HG03558 (cell line): ENCODE results near the gene EVI5L.

ENCODE experiments used
- ATAC-seq: cut with Tn5 transposase; IDR thresholded peaks from one replicate; pipeline ENCODE4 v1.9.1; 2021; ENCODE audit warnings: moderate number of reproducible peaks; ENCODE audit not compliant: unreplicated experiment; ENCODE audit errors: extremely low read depth

EVI5L gene

DNA sequence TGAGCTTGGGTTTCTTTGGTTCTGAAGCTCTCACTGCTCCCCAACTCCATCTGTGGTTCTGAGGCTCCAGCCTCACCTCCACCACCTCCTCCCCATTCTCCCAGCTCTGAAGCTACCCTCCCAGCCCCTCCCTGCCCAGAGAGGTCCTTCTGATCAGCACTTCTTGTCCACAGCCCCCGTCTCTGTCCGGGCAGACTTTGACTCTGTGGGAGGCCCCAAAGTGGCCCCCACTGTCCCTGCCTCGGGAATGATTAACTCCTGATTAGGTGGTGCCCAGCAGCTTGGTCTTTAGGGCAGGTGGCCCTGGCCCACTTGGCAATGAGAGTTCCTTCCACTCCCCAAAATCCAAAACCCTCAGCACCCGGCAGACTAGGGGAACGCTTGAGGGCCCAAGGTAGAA is 14.4 kb downstream of the EVI5L start:
- no peak for ATAC-seq

DNA sequence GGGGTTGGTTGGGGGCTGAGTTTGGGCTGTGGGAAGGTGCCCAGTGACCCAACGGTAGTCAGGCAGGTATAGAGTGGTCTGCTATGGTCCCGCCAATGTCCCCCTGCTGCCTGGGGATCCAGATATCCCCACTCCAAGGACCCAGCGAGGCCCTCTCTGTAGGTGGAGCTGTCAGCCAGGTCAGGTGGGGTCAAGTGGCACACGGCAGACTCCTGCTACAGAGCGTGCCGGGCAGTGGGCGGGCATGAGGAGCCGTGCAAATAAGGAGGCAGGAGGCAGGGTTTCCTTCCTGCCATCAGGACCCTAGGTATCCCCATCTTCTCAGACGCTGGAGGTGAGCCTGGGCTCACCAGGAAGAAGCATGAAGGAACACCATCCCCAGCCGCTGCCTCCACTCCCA is 14.9 kb downstream of the EVI5L start:
- no peak for ATAC-seq

DNA sequence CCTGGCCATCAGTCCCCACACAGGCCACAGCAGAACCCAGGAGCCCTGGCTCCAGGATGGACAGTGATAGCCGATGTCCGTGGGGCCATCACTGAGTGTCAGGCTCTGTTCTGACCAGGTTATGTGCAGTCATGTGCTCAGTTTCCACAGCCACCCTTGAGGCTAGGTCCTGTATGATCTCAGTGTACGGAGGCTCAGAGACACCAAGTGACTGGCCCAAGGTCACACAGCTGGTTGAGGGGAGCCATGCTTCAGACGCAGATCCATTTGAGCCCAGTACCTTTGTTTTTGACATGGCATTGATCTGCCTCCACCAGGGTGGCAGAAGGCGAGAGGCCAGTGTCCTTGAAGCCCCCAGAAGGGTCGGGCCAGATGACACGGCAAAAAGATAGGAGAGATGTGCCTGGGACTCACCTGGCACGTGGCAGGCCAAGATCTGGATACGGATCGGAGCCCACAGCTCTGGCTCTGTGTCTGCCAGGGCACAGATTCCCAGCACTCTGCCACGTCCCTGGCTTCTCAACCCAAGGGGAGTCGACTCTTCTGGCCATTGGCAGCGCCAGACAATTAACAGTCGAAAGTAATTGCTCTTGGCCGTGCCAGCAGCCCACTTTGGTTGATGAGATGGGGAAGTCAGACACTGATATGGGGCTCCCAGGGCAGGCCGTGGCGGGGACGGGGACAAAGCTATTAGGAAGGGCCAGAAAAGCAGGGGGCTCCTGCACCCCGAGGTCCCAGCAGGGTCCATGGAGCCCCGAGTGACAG is 15.6 kb downstream of the EVI5L start:
- ATAC-seq, result no peak

DNA sequence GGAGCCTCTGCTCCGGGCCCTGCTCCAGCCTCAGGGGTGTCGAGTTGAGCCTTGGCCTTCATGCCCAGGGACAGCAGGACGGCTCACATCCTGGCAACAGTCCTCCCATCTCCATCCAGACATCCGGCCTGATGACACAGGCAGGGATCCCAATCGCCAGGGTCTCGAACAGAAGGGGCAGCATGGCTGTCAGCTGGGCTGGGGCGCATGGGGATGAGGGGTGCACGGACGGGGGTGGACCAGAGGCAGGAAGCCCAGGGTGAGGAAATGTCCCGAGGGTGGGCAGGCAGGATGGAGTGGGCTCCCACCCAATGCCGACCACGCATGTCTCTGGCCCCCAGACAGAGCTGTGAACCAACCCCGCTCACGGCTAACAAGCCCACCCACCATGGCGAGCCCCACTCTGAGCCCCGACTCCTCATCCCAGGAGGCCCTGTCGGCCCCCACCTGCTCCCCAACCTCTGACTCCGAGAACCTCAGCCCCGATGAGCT is 16.2 kb downstream of the EVI5L start:
- no peak for ATAC-seq

DNA sequence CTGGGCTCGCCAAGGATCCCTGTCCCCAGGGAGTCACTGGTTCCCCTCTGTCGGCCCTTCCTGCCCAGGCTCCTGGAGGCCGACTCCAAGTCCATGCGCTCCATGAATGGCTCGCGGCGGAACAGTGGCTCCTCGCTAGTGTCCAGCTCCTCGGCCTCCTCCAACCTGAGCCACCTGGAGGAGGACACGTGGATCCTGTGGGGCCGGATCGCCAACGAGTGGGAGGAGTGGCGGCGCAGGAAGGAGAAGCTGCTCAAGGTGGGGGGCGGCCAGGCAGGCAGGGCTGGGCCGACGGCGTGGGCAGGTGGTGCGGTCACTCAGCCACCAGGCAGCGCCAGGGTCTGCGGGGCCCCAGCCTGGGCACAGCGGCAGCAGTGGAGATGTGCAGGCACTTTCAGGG is 17.6 kb downstream of the EVI5L start:
- no peak for ATAC-seq

DNA sequence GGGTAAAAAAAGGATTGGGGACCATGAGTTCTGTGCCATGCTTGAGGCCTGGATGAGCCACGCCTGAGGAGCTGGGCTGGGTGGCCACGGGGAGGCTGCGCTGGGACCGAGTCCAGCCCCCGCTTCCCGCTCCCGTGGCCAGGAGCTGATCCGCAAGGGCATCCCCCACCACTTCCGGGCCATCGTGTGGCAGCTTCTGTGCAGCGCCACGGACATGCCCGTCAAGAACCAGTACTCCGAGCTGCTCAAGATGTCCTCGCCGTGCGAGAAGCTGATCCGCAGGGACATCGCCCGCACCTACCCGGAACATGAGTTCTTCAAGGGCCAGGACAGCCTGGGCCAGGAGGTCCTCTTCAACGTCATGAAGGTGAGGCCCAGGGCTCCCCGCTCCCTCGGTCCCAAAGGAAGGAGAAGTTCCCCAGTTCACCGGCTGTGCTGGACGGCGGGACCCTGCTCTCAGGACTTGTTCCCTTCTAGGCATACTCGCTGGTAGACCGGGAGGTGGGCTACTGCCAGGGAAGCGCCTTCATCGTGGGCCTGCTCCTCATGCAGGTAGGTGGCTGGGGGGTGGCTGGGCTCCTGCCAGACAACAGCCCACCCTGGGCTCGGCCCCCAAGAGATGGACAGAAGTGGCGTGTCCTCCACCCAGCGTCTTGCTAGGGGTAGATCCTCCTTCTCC is 18.9 kb downstream of the EVI5L start:
- no peak for ATAC-seq

DNA sequence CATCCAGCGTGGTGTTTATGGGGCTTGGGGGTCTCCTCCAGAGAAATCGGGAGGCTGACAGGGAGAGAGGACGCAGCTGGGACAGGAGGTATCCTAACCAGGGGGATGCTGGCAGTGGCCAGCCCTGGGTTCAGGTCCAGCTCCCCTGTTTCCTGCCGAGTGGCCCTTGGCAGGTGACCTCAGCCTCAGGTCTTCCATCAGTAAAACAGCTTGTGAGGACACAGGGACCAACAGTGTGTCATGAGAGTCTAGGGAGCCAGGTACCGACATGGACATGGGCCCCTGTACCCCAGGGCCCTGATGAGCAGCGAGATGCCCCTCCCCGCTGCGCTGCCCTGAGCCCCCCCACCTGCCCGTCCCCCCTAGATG is 19.6 kb downstream of the EVI5L start:
- ATAC-seq, result no peak

DNA sequence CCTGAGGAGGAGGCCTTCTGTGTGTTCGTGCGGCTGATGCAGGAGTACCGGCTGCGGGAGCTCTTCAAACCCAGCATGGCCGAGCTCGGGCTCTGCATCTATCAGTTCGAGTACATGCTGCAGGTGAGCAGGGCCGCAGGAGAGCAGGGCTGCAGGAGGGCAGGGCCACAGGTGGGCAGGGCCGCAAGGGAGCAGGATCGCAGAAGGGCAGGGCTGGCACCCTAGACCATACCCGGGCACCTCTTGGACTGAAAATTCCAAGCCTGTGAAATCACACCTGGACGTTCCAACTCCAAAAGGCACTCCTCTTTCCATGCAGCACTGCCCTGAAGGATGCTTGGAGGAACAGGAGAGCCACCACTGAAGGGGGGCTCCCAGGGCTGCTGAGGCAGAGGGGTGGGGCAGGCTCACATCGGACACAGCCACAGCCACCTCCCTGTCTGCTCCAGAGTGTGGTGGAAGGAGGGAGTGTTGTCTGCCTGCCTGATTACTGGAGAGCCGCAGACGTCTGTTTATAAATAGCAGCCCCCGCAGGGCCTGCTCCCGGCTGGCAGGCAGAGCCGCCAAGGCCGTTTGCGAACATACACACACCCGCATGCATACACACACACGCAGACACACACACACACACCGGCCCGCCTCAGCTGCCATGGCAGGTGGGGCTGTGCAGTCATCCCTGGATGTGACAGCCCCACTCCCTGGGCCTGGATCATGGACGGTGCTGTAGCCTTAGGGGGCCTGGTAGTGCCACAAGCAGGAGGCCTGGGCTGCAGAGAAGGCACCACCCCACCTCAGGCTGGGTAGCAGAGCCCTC is 20.2 kb downstream of the EVI5L start:
- no peak for ATAC-seq

DNA sequence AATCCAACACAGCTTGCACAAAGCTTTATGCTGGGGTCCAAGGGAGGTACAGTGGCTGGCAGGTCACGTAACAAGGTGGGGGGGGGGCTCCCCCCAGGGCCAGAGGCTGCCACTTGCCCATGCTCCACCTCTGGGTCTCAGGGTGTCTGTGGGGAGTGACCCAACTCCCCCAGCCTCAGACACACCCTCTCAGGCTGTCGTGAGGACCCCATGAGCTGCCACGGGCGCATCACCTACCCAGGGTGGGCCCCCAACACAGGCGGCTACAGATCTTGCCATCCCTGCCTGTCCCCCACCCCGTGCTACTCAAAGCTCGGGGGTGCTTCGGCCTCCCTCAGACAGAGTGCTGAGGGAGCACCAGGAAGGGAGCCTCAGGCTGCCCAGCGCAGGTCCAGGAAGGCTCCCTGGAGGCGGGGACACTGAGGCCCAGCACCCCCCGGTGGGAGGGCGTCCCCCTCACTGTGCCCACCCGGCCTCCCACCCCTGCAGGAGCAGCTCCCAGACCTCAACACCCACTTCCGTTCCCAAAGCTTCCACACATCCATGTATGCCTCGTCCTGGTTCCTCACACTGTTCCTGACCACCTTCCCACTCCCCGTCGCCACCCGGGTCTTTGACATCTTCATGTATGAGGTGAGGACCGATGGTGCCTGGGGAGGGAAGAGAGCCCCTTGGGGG is 21.1 kb downstream of the EVI5L start:
- no peak for ATAC-seq

DNA sequence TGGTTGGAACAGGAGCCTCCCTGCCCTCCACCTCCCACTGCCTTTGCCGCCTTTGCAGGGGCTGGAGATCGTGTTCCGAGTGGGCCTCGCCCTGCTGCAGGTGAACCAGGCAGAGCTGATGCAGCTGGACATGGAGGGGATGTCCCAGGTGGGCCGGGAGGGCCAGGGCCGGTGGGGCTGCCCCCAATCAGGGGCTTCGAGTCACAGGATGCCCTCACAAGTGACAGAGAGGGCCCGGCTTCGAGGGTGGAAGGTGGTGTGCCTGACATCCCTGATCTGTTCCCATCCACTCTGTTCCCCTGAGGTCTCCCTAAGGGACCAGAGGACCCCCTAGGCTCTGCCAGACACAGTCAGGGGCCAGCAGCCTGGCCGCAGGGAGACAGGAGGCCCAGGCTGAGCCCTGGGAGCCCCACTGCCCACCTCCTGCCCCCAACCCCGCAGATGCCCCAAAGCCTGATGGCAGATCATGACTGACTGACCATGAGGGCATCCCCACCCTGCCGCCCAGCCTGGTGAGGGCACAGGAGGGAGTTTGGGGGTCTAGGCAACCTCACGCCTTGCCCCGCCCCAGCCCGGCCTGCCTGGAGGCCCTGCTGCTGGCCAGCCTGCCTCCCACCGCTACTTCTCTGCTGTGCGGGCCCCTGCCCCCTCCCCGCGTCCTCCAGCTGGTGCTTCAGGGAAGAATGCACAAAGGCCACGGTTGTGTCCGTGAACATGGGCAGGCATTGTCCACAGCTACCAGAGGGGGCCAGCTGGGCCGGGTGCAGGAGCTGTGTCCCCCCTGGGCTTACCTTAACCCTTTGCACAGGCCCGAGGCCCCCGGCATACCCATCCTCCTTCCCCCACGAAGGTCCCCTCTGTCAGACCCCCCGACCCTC is 21.8 kb downstream of the EVI5L start:
- no peak for ATAC-seq

DNA sequence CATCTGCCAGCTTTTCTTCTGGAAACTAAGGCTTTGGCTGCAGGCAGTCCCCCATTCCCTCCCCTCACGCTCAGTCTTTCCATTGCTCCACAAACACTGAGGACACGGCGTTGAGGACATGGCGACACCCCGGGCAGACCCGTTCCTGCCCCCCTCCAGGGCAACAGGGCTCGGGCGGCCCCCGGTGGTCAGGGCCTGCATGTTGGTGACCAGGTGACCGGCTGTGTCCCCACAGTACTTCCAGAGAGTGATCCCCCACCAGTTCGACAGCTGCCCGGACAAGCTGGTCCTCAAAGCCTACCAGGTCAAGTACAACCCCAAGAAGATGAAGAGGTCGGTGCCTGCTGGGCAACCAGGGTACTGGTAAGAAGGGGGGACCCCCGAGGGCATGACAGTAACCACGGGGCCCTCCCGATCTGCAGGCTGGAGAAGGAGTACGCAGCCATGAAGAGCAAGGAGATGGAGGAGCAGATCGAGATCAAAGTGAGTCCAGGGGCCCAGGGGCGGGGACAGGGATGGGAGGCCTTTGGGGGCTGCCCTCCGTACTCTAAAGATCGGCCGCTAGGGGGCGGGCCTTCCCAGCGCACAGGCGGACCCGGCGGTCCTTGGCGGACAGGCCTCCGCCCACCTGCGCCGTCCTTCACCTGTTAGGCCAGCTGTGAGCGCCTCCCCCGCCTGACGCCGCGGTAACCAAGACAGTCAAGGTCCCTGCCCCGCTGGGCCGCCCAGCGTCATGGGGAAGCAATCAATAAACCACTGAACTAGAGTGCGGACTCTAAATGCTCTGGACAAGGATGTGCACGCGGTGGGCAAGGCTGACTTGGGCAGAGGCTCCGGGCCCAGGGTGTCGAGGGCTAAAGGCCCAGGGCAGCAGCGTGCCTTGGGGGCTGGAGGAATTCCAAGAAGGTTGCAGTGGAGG is 23.1 kb downstream of the EVI5L start:
- no peak for ATAC-seq

DNA sequence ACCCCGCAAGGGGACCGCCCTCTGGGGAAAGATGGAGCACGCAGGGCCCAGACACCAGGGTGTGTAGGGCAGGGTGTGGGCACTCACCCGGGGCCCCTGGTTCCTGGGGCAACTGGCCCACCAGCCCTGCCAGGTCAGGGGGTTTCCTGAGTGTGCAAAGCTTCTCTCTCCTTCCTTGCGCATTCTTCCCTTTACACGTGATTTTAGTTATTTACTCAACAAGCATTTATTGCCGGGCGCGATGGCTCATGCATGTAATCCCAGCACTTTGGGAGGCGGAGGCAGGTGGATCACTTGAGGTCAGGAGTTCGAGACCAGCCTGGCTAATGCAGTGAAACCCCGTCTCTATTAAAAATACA is 23.7 kb downstream of the EVI5L start:
- no peak for ATAC-seq

DNA sequence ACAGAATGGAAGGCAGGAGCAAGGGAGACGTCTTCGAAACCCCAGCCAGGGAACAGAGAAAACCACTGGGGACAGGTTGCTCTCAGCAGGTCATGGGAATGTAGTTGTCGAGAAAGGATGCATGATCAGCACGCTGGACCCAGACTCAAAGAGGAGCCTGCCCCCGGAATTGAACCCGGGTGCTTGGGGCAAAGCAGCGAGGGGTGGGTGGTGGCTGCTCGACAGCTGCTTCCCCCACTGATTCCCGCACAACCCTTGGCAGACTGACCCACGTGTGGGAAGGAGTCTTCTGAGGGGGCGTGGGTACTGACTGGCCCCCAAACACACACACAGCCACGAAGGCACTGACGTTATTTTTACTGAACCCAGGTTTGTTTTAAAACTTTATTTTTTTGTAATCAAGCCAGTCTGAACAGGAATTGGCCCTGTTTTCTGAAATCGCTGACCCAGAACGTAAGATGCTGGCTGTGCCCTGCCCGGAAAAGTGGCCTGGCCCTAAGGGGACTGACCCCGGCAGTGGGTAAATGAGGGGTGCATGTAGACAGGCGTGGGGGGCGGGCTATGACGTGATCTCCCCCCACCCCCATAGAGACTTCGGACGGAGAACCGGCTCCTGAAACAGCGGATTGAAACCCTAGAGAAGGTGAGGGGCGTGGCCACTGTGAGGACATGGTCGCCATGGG is 25.5 kb downstream of the EVI5L start:
- ATAC-seq, result no peak

DNA sequence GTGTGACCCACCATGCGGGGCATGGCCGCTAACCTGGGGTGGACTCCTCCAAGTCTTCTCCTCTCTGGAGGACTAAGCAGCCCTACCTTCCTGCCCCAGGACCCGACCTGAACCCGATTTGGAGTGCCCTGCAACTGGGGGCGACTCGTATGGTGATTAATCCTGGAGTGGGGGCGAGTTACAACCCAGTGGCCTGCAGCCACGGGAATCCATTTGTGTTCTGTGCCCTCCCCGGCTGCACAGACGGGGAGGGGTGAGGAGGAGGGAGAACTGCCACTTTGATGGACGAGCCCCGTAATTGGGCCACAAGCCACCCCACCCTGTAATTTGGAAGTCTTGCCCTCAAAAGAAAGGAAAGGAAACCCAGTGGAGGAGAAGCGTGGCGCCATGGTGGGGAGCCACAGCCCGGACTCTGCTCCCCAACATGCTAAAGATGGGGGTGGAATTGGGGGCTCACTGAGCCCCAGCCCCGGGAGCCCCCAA is 26.1 kb downstream of the EVI5L start:
- ATAC-seq, result no peak

DNA sequence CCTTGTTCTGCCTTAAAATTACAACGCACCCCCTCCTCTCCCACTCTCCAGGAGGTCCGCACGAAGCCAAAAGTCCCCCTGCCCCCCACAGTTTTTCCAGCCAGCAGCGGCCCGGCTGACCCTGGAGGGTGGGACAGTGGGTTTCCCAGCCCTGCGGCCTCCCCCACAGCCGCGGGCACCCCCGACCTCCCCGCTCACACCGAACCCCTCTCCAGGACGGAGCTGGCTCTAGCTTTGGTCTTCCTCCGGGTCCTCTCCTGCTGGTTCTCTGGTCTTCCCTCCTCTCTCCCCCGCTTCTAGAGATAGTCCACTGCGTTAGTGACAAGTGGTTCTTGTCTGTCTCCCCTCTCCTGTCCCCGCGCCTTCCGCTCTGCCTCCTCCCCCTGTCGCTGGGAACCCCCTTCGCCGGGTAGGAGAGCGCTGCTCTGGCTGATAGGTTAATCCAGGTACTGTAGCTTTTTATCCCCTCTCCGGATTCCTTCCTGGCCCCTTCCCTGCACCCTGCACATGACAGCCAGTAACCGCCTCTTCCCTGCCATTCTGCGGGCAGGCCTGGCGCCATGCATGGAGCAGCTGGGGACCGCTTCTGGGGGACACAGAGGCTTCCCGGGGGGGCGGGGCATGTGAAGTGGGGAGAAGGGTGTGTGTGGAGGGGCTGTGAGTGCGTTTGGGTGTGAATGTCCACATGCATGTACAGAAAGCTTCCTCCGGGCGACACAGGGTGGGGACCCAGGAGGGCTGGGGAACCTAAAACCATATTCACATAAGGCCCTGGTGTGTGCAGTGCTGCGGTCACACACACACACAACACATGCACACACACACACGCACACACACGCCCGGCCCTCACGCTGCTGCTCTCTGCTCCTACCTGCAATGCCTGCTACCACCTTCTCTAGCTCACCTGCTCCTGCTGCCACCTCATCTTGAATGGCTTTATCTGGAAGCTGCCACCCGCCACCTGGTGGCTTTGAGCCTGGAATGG is 27.0 kb downstream of the EVI5L start:
- no peak for ATAC-seq

DNA sequence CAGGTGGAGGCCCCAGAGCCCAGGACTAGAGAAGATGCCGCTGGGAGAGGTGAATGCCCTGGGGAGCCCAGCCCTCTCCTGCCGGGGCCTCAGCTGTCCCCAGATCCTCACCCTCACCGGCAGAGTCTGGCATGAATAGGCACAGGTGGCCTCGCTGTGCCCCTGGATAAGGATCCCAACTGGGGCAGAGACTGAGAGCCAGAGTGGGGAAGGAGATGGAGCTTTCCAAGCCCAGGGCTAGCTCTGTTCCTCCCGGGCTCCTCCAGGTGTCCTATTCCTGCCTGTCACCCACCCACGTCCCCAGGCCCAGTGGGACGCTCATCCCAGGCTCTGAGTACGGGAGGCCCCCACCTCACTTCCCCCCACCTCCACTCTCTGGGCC is 27.7 kb downstream of the EVI5L start:
- ATAC-seq, result no peak
